Mesendoderm (in vitro differentiated cells): ENCODE measurements around the gene ANXA2R.
A peak's percentile ranks its signal among the peaks of the same experiment; 100 is the strongest.
"Not testable (repeated sequence)": the region's sequence is repeated elsewhere in the genome, so short reads cannot be mapped to it uniquely, and the experiment has no call there.

Experiments
- DNase-seq: peaks from one replicate; pipeline ENCODE4 v3.0.0; 2013
- H2AK5ac ChIP-seq: 2 replicates; pipeline ENCODE4 v1.6.1; 2013; ENCODE audit warnings: low read length, inconsistent platforms
- H2BK120ac ChIP-seq: 2 replicates; pipeline ENCODE4 v1.6.1; 2013; ENCODE audit warnings: low read depth, mild to moderate bottlenecking, low read length, moderate library complexity, mixed read lengths
- H2BK15ac ChIP-seq: replicated peaks from 2 replicates; pipeline ENCODE4 v1.6.1; 2013; ENCODE audit warnings: low read depth, mild to moderate bottlenecking, moderate library complexity
- H2BK5ac ChIP-seq: 2 replicates; pipeline ENCODE4 v1.6.1; 2013; ENCODE audit warnings: low read length, inconsistent platforms
- H3K18ac ChIP-seq: 2 replicates; pipeline ENCODE4 v1.6.1; 2013; ENCODE audit warnings: mild to moderate bottlenecking, low read length, mixed read lengths
- H3K23ac ChIP-seq: one replicate; pipeline ENCODE4 v1.6.1; 2013; ENCODE audit warnings: low read length
- H3K27ac ChIP-seq: 2 replicates; pipeline ENCODE4 v1.5.1; 2013; ENCODE audit warnings: low read depth, mild to moderate bottlenecking, inconsistent platforms, low read length, moderate library complexity
- H3K27me3 ChIP-seq: 2 replicates; pipeline ENCODE4 v1.6.1; 2013; ENCODE audit warnings: low read length, control low read depth, mild to moderate bottlenecking, inconsistent platforms; ENCODE audit not compliant: insufficient read depth, poor library complexity
- H3K36me3 ChIP-seq: 2 replicates; pipeline ENCODE4 v1.6.1; 2013; ENCODE audit warnings: low read length, inconsistent platforms; ENCODE audit not compliant: control insufficient read depth, insufficient read depth
- H3K4ac ChIP-seq: one replicate; pipeline ENCODE4 v1.6.1; 2013; ENCODE audit warnings: low read depth, mild to moderate bottlenecking, low read length, moderate library complexity
- H3K4me1 ChIP-seq: 2 replicates; pipeline ENCODE4 v1.6.1; 2013; ENCODE audit warnings: low read depth, low read length, inconsistent platforms; ENCODE audit not compliant: control insufficient read depth
- H3K4me2 ChIP-seq: 2 replicates; pipeline ENCODE4 v1.6.1; 2013; ENCODE audit warnings: low read length
- H3K4me3 ChIP-seq: 2 replicates; pipeline ENCODE4 v1.5.1; 2013; ENCODE audit warnings: mild to moderate bottlenecking, low read length
- H3K56ac ChIP-seq: one replicate; pipeline ENCODE4 v1.6.1; 2013; ENCODE audit warnings: low read length
- H3K79me1 ChIP-seq: 2 replicates; pipeline ENCODE4 v1.6.1; 2013; ENCODE audit warnings: low read length, inconsistent platforms
- H3K79me2 ChIP-seq: 2 replicates; pipeline ENCODE4 v1.6.1; 2013; ENCODE audit warnings: mild to moderate bottlenecking, low read length; ENCODE audit not compliant: control insufficient read depth, insufficient read depth
- H3K9ac ChIP-seq: 2 replicates; pipeline ENCODE4 v1.6.1; 2013; ENCODE audit warnings: low read length, inconsistent platforms
- H4K5ac ChIP-seq: one replicate; pipeline ENCODE4 v1.6.1; 2013; ENCODE audit warnings: low read length
- H4K8ac ChIP-seq: one replicate; pipeline ENCODE4 v1.6.1; 2013; ENCODE audit warnings: low read depth, mild to moderate bottlenecking, control low read depth, low read length, moderate library complexity
- WGBS: extraction: QIAGEN DNeasy Blood & Tissue Kit; methylation state at CpG from one replicate; pipeline ENCODE4 v1.1.7; 2013; ENCODE audit warnings: low lambda C conversion rate, missing lambda C conversion rate; ENCODE audit not compliant: insufficient coverage; ENCODE audit errors: extremely low coverage; 5-methylcytosine and 5-hydroxymethylcytosine counted together

The ANXA2R gene

GRCh38 chr5:43034591-43034968, 5.5 kb downstream of the ANXA2R start:
- peak overlapping the region; percentile 72 for H3K4me2 ChIP-seq
- H3K79me1 ChIP-seq = peaks cover 2% of the 10 kb centered on the region
- H2BK5ac ChIP-seq = peak overlapping the region; percentile 90
- peak; percentile 88 for DNase-seq
- no CpG with 5 or more reads among the region's 5 CpGs for WGBS
- H3K23ac ChIP-seq = peak overlapping the region; percentile 90
- no peaks in the 10 kb centered on the region for H3K36me3 ChIP-seq
- peaks cover 6% of the 10 kb centered on the region for H3K4me1 ChIP-seq
- H4K5ac ChIP-seq = peak overlapping the region; percentile 77
- peak overlapping the region; percentile 93 for H3K56ac ChIP-seq
- H3K4me3 ChIP-seq = peak overlapping the region; percentile 49
- no peak overlapping the region for H4K8ac ChIP-seq
- no peak overlapping the region for H3K4ac ChIP-seq
- no peak overlapping the region for H2BK120ac ChIP-seq
- H3K27me3 ChIP-seq = no peaks in the 10 kb centered on the region
- H3K79me2 ChIP-seq = peaks cover 2% of the 10 kb centered on the region
- H3K18ac ChIP-seq = peak overlapping the region; percentile 29
- H3K27ac ChIP-seq = peak overlapping the region; percentile 0
- peak overlapping the region; percentile 81 for H3K9ac ChIP-seq
- H2BK15ac ChIP-seq = no peak overlapping the region
- H2AK5ac ChIP-seq = peak overlapping the region; percentile 40

GRCh38 chr5:43033841-43034590, 6.1 kb downstream of the ANXA2R start:
- Histone ChIP-seq H3K4me1 (peaks cover 6% of the 10 kb centered on the region), H4K5ac (peak overlapping the region; percentile 77), H3K36me3 (no peaks in the 10 kb centered on the region), H3K27ac (peak overlapping the region; percentile 36), H3K27me3 (no peaks in the 10 kb centered on the region), H2BK15ac (no peak overlapping the region), H3K79me1 (peaks cover 2% of the 10 kb centered on the region), H3K4me2 (peak overlapping the region; percentile 72), H2BK120ac (no peak overlapping the region), H3K4ac (peak overlapping the region; percentile 76), H4K8ac (no peak overlapping the region), H3K79me2 (peaks cover 2% of the 10 kb centered on the region), H3K9ac (peak overlapping the region; percentile 81), H2BK5ac (peak overlapping the region; percentile 90), H2AK5ac (no peak overlapping the region), H3K18ac (peak overlapping the region; percentile 29), H3K4me3 (peak overlapping the region; percentile 49), H3K56ac (peak overlapping the region; percentile 93), H3K23ac (peak overlapping the region; percentile 90)
- WGBS = no CpG with 5 or more reads among the region's 41 CpGs
- DNase-seq = peak; percentile 75

GRCh38 chr5:43027054-43027785, 12.9 kb downstream of the ANXA2R start:
- no peaks in the 10 kb centered on the region for H3K36me3 ChIP-seq
- H3K23ac ChIP-seq = no peak overlapping the region
- WGBS = no CpG with 5 or more reads among the region's 7 CpGs
- H2BK5ac ChIP-seq = no peak overlapping the region
- H2AK5ac ChIP-seq = no peak overlapping the region
- no peak overlapping the region for H3K4me3 ChIP-seq
- H3K4ac ChIP-seq = peak overlapping the region; percentile 85
- H3K4me2 ChIP-seq = no peak overlapping the region
- no peak overlapping the region for H2BK120ac ChIP-seq
- peak overlapping the region; percentile 98 for H2BK15ac ChIP-seq
- H3K9ac ChIP-seq = no peak overlapping the region
- no peak for DNase-seq
- no peak overlapping the region for H4K8ac ChIP-seq
- H4K5ac ChIP-seq = peak overlapping the region; percentile 75
- no peaks in the 10 kb centered on the region for H3K79me1 ChIP-seq
- no peak overlapping the region for H3K18ac ChIP-seq
- no peaks in the 10 kb centered on the region for H3K27me3 ChIP-seq
- peak overlapping the region; percentile 38 for H3K56ac ChIP-seq
- H3K79me2 ChIP-seq = no peaks in the 10 kb centered on the region
- no peak overlapping the region for H3K27ac ChIP-seq
- peaks cover 3% of the 10 kb centered on the region for H3K4me1 ChIP-seq

GRCh38 chr5:43025184-43025950, 14.8 kb downstream of the ANXA2R start:
- not testable (repeated sequence) for H3K4me3 ChIP-seq, H3K4ac ChIP-seq, H4K8ac ChIP-seq, H3K4me2 ChIP-seq, H2AK5ac ChIP-seq, H4K5ac ChIP-seq, H3K79me2 ChIP-seq, H3K9ac ChIP-seq, H2BK15ac ChIP-seq, H3K27me3 ChIP-seq, H2BK5ac ChIP-seq, H3K36me3 ChIP-seq, H3K23ac ChIP-seq, H3K4me1 ChIP-seq, H3K79me1 ChIP-seq
- peak overlapping the region; percentile 45 for H3K56ac ChIP-seq
- peak overlapping the region; percentile 45 for H2BK120ac ChIP-seq
- DNase-seq = peak; percentile 94
- H3K18ac ChIP-seq = peak overlapping the region; percentile 68
- peak overlapping the region; percentile 69 for H3K27ac ChIP-seq
- WGBS = no CpG with 5 or more reads among the region's 25 CpGs

- peak; percentile 28 for DNase-seq
- no peak overlapping the region for H3K4ac ChIP-seq
- H3K79me2 ChIP-seq = no peaks in the 10 kb centered on the region
- H2BK15ac ChIP-seq = no peak overlapping the region
- no peaks in the 10 kb centered on the region for H3K27me3 ChIP-seq
- WGBS = no CpG with 5 or more reads among the region's 6 CpGs
- peak overlapping the region; percentile 21 for H3K18ac ChIP-seq
- peak overlapping the region; percentile 68 for H3K56ac ChIP-seq
- no peak overlapping the region for H3K4me2 ChIP-seq
- no peak overlapping the region for H3K23ac ChIP-seq
- no peak overlapping the region for H3K9ac ChIP-seq
- H2BK5ac ChIP-seq = peak overlapping the region; percentile 51
- H3K79me1 ChIP-seq = no peaks in the 10 kb centered on the region
- no peak overlapping the region for H4K8ac ChIP-seq
- H3K4me3 ChIP-seq = no peak overlapping the region
- H4K5ac ChIP-seq = no peak overlapping the region
- H2BK120ac ChIP-seq = peak overlapping the region; percentile 23
- peak overlapping the region; percentile 33 for H3K27ac ChIP-seq
- no peaks in the 10 kb centered on the region for H3K36me3 ChIP-seq
- peaks cover 3% of the 10 kb centered on the region for H3K4me1 ChIP-seq
- H2AK5ac ChIP-seq = no peak overlapping the region
Measured at GRCh38 chr5:43024217-43024616, 15.9 kb downstream of the ANXA2R start.
